Hepatocyte (in vitro differentiated cells): ENCODE measurements around the gene CFAP68.

ENCODE experiments used
- CTCF ChIP-seq: fragments of 200-600 bp; sonication (generic); IDR thresholded peaks from 2 replicates; pipeline ENCODE4 v1.5.1; 2016; ENCODE audit warnings: antibody characterized with exemption, mild to moderate bottlenecking; ENCODE audit not compliant: poor library complexity
- EZH2phosphoT487 ChIP-seq: fragments of 200-600 bp; sonication (generic); IDR thresholded peaks from one replicate; pipeline ENCODE4 v1.6.1; 2018; ENCODE audit warnings: antibody characterized with exemption, mild to moderate bottlenecking, low read depth, moderate library complexity; ENCODE audit not compliant: unreplicated experiment, severe bottlenecking

DNA sequence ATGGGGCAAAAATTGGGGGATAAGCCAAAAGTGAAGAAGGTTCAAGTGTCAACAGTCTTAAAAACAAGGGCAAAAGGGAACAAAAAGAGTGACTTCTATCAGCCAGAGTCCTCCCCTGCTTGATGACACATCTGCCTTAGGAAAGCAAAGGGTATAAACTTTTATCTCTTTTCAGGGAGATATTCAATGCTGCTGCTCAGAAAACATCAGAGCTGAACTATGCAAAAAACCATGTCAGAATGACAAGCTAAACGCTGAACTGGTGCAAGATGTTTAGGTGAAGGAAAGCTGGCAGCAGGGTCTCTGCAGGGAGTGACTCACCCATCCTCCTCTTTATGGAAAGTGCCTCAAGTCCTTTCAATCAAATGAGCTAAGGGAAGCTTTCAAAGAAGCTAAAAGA lies 32.7 kb upstream of the CFAP68 start:
- no peak for TF ChIP-seq CTCF
- TF ChIP-seq EZH2phosphoT487, result no peak
